ENCODE data around the gene RELN.

Gene RELN

GRCh38 chr7:103541026-103541425 lies 448.4 kb downstream of the RELN start:
- no peak for TF ChIP-seq CTCF (IDR thresholded peaks at IDR 0.05; ENCODE audit: extremely low read depth, missing control alignments)
- DNase-seq (ENCODE audit: low spot score), result no peak

- no peak for DNase-seq (ENCODE audit: low spot score)
- no peak for TF ChIP-seq CTCF (IDR thresholded peaks at IDR 0.05; ENCODE audit: extremely low read depth, missing control alignments)
Measured at GRCh38 chr7:103540338-103540737, 449.1 kb downstream of the RELN start.

- no peak for DNase-seq (ENCODE audit: low spot score)
- TF ChIP-seq CTCF (IDR thresholded peaks at IDR 0.05; ENCODE audit: extremely low read depth, missing control alignments), result no peak
Measured at GRCh38 chr7:103539875-103540274, 449.6 kb downstream of the RELN start.

- no peak for TF ChIP-seq CTCF (IDR thresholded peaks at IDR 0.05; ENCODE audit: extremely low read depth, missing control alignments)
- no peak for DNase-seq (ENCODE audit: low spot score)
Measured at GRCh38 chr7:103538964-103539709, 450.3 kb downstream of the RELN start.

- TF ChIP-seq CTCF (IDR thresholded peaks at IDR 0.05; ENCODE audit: extremely low read depth, missing control alignments), result no peak
- DNase-seq (ENCODE audit: low spot score), result no peak
Measured at GRCh38 chr7:103533761-103534160, 455.7 kb downstream of the RELN start.

GRCh38 chr7:103532955-103533354 lies 456.5 kb downstream of the RELN start:
- DNase-seq (ENCODE audit: low spot score), result no peak
- TF ChIP-seq CTCF (IDR thresholded peaks at IDR 0.05; ENCODE audit: extremely low read depth, missing control alignments), result no peak

GRCh38 chr7:103528152-103528551 lies 461.3 kb downstream of the RELN start:
- TF ChIP-seq CTCF (IDR thresholded peaks at IDR 0.05; ENCODE audit: extremely low read depth, missing control alignments), result no peak
- DNase-seq (ENCODE audit: low spot score), result no peak

Measured in GM20000 (cell line).